CD1c-positive myeloid dendritic cell (primary cell): ENCODE measurements around the gene TBC1D10A.
A peak's percentile ranks its signal among the peaks of the same experiment; 100 is the strongest.

Source experiments
- DNase-seq: peaks from one replicate; pipeline ENCODE4 v3.0.0-alpha.2; 2016; ENCODE audit errors: extremely low spot score

Gene TBC1D10A

GRCh38 chr22:30326706-30327362 is at the start of gene TBC1D10A:
TBC1D10A (minus strand) TSS chr22:30326941; CDS start chr22:30326881, 60 bp downstream.
- peak; percentile 91 for DNase-seq

- DNase-seq, result no peak
Observed at GRCh38 chr22:30375312-30375849, 48.6 kb upstream of the TBC1D10A start.

GRCh38 chr22:30373331-30374325 is 46.9 kb upstream of the TBC1D10A start:
- DNase-seq, result no peak

- DNase-seq, result peak; percentile 62
Observed at GRCh38 chr22:30372915-30373314, 46.2 kb upstream of the TBC1D10A start.

GRCh38 chr22:30371981-30372380 is 45.2 kb upstream of the TBC1D10A start:
- DNase-seq, result no peak

- DNase-seq, result no peak
Observed at GRCh38 chr22:30371321-30371720, 44.6 kb upstream of the TBC1D10A start.

GRCh38 chr22:30370641-30371230 is 44.0 kb upstream of the TBC1D10A start:
- DNase-seq, result no peak

GRCh38 chr22:30368420-30368819 is 41.7 kb upstream of the TBC1D10A start:
- DNase-seq, result no peak

- no peak for DNase-seq
Observed at GRCh38 chr22:30365891-30366290, 39.1 kb upstream of the TBC1D10A start.

GRCh38 chr22:30362651-30363281 is 36.0 kb upstream of the TBC1D10A start:
- no peak for DNase-seq

GRCh38 chr22:30361916-30362650 is 35.3 kb upstream of the TBC1D10A start:
- no peak for DNase-seq

- DNase-seq, result no peak
Observed at GRCh38 chr22:30358541-30358940, 31.8 kb upstream of the TBC1D10A start.

GRCh38 chr22:30357650-30358215 is 31.0 kb upstream of the TBC1D10A start:
- no peak for DNase-seq

GRCh38 chr22:30357236-30357570 is 30.5 kb upstream of the TBC1D10A start:
- DNase-seq, result no peak

- DNase-seq, result peak; percentile 96
Observed at GRCh38 chr22:30356449-30357235, 29.9 kb upstream of the TBC1D10A start, which contains the start of the genes CCDC157 and SF3A1. CCDC157 (plus strand) TSS chr22:30357007; CDS start chr22:30366001, 8,994 bp downstream. SF3A1 (minus strand) TSS chr22:30356894; CDS start chr22:30356792, 102 bp downstream.

GRCh38 chr22:30354644-30355043 is 27.9 kb upstream of the TBC1D10A start:
- no peak for DNase-seq

GRCh38 chr22:30351226-30351625 is 24.5 kb upstream of the TBC1D10A start:
- DNase-seq, result no peak

- no peak for DNase-seq
Observed at GRCh38 chr22:30348809-30349208, 22.1 kb upstream of the TBC1D10A start.

- no peak for DNase-seq
Observed at GRCh38 chr22:30348404-30348803, 21.7 kb upstream of the TBC1D10A start.
